GM12872 (cell line): ENCODE data around the gene CHP2.

Experiments used
- TF ChIP-seq, protein P1 (sequence below): IDR thresholded peaks from 3 replicates; pipeline ENCODE4 v1.5.1; 2011; ENCODE audit warnings: low read depth, mild to moderate bottlenecking, low read length, moderate library complexity; ENCODE audit not compliant: insufficient read depth

The CHP2 gene

DNA sequence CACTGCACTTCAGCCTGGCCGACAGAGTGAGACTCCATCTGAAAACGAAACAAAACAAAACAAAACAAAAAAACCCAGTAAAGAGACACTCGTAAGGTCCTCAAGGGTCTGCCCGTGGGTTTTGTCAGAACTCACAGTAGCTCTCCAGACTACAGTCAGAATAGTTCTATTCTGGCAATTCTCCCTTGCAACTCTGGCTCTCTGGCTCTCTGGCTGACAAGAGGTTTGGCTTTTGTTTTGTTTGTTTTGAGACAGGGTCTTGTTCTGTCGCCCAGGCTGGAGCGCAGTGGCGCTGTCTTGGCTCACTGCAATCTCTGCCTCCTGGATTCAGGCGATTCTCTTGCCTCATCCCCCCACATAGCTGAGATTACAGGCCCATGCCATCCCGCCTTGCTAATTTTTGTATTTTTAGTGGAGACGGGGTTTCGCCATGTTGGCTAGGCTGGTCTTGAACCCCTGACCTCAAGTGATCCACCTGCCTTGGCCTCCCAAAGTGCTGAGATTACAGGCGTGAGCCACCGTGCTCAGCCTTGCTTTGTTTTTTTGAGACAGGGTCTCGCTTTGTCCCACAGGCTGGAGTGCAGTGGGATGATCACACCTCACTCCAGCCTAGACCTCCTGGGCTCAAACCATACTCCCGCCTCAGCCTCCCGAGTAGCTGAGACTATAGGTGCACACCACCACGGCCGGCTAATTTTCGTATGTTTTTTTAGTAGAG, 20.5 kb upstream of the CHP2 start:
- TF ChIP-seq, protein P1, sequence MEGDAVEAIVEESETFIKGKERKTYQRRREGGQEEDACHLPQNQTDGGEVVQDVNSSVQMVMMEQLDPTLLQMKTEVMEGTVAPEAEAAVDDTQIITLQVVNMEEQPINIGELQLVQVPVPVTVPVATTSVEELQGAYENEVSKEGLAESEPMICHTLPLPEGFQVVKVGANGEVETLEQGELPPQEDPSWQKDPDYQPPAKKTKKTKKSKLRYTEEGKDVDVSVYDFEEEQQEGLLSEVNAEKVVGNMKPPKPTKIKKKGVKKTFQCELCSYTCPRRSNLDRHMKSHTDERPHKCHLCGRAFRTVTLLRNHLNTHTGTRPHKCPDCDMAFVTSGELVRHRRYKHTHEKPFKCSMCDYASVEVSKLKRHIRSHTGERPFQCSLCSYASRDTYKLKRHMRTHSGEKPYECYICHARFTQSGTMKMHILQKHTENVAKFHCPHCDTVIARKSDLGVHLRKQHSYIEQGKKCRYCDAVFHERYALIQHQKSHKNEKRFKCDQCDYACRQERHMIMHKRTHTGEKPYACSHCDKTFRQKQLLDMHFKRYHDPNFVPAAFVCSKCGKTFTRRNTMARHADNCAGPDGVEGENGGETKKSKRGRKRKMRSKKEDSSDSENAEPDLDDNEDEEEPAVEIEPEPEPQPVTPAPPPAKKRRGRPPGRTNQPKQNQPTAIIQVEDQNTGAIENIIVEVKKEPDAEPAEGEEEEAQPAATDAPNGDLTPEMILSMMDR = no peak

DNA sequence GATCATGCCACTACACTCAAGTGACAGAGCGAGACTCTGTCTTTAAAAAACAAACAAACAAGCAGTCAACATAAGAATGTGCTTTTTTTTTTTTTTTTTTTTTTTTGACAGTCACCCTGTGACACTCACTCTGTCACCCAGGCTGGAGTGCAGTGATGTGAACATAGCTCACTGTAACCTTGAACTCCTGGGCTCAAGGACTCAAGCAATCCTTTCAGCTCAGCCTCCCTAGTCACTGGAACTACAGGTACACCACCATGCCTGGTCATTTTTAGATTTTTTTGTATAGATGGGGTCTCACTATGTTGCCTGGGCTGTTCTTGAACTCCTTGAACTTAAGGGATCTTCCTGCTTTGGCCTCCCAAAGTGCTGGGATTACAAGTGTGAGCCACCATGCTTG, 15.3 kb upstream of the CHP2 start:
- TF ChIP-seq, protein P1 = no peak

DNA sequence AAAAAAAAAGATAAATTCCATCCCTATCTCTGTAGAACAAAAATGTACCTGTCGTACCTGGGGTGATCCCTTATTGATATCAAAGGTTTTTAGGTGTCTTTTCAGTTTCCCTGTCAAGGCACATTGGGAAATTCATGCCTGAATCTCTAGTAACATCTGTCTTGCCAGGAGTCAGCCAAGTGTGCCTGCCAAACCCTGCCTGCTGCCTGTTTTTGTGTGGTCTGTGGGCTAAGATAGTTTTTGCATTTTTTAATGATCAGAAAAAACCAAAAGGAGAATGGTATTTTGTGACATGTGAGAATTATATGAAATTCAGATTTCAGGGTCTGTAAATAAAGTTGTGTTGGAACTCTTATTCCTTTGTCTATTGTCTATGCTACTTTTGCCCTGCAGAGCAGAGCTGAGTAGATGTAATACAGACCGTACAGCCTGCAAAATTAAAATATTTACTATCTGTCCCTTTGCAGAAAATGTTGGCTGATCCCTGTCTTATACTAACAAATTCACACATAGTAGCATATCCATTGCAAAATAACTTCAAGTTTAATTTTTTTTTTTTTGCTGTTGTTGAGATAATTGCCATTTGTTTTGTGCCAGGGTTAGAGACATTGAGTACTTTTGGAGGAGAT, 13.0 kb upstream of the CHP2 start:
- TF ChIP-seq, protein P1 = no peak

DNA sequence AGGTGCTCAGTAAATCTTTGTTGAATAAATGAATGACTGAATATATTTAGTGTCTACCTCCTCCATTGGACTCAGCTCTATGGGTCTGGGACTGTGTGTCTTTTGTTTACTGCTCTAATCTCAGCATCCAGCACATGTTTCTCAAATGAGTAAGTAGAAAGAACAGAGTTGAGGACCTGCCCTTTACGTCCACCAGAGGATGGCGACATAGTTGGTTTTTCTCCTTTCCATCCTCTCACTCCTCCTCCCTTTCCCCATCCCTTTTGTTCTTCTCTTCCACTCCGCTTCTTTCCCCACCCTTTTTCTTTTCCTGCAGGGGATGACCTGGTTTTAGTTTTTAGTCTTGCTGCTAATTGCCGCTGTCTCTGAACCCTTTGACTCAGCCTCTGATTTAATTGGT, 12.1 kb upstream of the CHP2 start:
- TF ChIP-seq, protein P1 = no peak

DNA sequence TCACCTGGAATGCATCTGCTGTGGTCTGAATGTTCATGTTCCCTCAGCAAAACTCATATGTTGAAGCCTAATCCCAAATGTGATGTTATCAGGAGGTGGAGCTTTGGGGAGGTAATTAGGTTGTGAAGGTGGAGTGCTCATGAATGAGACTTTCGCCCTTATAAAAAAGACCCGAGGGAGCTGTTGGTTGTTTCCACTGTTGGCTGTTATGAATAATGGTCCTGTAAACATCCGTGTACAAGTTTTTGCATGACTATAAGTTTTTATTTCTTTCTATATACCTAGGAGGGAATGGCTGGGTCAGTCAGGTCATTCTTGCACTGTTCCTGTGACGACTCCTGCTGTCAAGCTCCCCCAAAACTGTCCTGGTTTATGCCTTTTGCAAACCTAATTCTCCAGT, 9.6 kb upstream of the CHP2 start:
- TF ChIP-seq, protein P1 = no peak

DNA sequence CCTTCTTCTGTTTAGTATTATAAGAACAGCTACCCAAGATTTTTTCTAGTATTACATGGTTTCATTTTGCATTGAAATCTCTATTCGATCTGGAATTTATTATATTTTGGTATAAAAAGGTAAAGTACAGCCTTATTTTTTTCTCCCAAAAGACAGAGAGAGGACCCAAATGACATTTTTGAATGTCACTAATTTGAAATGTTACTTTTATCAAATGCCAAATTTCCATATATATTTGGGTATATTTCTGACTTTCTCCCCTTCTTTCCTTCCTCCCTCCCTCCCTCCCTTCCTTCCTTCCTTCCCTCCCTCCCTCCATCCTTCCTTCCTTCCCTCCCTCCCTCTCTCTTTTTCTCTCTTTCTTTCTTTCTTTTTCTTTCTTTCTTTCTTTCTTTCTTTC, 6.2 kb upstream of the CHP2 start:
- TF ChIP-seq, protein P1 = no peak

DNA sequence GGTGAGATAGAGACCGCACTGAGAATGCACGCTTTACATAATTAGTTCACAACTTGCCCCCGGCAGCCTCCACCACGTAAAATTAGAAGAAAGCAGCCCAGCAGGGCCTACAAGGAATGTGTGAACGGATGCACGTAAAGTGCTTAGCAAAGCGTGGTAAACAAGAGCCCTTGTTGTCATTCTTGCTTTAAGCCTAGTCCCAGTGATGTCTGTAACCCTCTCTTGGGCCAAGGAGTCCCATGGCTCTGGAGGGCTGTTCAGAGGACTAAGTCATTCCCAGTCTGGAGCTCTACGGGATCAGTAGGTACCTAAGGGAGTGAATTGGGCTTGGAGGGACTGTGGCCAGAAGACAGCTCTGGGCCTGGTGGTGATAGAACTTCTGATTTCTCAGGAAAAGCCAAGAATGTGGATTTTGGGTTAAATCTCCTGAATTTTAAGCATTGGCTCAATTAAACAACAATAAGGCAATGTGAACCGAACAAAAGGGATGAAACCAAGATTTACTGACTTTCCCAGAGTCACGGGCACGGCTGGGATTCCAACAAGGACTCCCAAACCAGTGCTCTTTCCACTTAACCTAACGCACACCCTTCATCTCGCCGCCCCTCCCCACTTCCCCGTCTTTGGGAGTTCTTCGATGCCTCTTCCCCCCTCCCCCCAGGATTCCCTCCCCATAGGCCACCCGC, 775 bp upstream of the CHP2 start:
- TF ChIP-seq, protein P1 = no peak
